ENCODE measurements around the gene ABAT.
A peak's percentile ranks its signal among the peaks of the same experiment; 100 is the strongest.

ABAT gene

DNA sequence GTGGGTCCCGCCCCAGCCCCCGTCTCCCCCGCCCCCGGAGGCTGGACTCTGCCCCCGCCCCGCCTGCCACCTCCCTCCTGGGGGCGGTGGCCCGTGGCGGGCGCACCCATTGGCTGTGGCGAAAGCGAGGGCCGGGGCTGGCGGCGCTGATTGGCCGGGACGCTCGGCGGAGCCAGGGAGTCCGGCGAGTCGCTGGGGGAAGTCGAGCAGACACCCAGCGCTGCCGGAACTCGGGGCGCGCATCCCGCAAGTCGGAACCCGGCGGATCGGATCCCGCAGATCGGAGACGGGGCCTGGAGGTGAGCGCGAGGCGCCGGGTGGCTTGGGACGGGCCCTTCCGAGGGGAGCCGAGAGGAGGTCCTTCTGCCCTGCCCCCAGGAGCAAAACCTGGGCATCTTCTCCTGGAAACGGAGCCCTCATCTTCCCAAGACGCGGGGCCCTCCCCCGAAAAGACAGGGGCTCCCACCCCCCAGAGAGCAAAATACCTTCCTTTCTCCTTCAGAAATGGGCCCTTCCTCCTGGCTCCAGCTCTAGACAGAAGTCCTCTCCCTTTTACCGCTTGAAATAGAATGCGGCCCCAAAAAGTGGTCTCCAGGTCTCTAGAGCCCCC lies at the start of gene ABAT:
Gene ABAT, plus strand, starts transcription at position 205 of the 610 bp plus-strand sequence. CDS start 61,123 bp downstream, outside the sequence.
- H3K4me1 Mint-ChIP-seq (ENCODE audit: low read depth) = peaks cover 13% of the 10 kb centered on the region
- peaks cover 3% of the 10 kb centered on the region for H3K27me3 Mint-ChIP-seq (ENCODE audit: low read depth)
- no peaks in the 10 kb centered on the region for H3K36me3 Mint-ChIP-seq (ENCODE audit: low read depth)
- peak within 1 kb of the TSS; percentile 94 for H3K27ac Mint-ChIP-seq
- peak within 1 kb of the TSS; percentile 94 for H3K4me3 Mint-ChIP-seq
- peak; percentile 92 for DNase-seq (ENCODE audit: low spot score)
- no peaks in the 10 kb centered on the region for H3K9me3 Mint-ChIP-seq

DNA sequence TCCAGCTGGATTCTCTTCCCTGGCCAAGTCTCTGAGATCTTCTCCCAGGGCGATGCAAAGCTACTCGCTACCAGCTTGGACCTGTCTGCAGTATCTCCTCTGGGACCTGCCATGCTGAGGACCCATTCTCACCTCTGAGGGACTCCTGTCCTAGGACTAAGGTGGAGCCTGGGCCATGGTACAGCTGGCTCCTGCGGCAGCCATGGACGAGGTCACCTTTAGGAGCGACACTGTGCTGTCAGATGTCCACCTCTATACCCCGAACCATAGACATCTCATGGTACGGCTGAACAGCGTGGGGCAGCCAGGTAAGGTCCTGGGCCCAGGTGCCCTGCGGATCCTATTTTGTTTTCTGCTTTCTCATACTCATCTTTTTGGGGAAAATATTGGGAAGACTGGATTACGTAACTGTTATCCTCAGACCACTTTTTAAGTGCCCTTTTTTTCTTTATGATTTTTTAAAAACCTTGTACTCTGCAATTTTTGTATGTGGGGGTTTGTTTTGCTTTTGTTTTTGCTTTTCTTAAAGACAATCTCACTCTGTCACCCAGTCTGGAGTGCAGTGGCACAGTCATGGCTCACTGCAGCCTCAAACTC lies 48.8 kb upstream of the ABAT start:
- no peaks in the 10 kb centered on the region for H3K27me3 Mint-ChIP-seq (ENCODE audit: low read depth)
- H3K4me1 Mint-ChIP-seq (ENCODE audit: low read depth) = peaks cover 11% of the 10 kb centered on the region
- H3K9me3 Mint-ChIP-seq = no peaks in the 10 kb centered on the region
- no peak overlapping the region for H3K4me3 Mint-ChIP-seq
- no peak overlapping the region for H3K27ac Mint-ChIP-seq
- DNase-seq (ENCODE audit: low spot score) = no peak
- H3K36me3 Mint-ChIP-seq (ENCODE audit: low read depth) = peaks cover 38% of the 10 kb centered on the region

DNA sequence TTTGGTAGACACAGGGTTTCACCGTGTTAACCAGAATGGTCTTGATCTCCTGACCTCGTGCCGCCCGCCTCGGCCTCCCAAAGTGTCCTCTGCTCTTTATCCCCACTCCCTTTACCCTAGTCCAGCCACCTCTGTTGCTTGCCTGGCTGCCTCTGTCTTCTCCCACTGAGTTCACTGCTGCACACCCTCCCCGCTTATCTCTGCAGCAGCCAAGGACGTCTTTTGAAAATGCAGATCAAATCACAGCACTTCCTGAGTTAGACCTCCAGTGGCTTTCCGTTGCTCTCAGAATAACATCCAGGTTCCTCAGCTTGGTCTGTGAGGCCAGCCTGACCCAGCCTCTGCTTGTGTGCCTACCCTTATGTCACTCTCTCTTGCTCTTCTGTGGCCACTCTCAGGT lies 47.5 kb upstream of the ABAT start:
- Mint-ChIP-seq H3K27ac (no peak overlapping the region), H3K36me3 (ENCODE audit: low read depth) (peaks cover 45% of the 10 kb centered on the region)

DNA sequence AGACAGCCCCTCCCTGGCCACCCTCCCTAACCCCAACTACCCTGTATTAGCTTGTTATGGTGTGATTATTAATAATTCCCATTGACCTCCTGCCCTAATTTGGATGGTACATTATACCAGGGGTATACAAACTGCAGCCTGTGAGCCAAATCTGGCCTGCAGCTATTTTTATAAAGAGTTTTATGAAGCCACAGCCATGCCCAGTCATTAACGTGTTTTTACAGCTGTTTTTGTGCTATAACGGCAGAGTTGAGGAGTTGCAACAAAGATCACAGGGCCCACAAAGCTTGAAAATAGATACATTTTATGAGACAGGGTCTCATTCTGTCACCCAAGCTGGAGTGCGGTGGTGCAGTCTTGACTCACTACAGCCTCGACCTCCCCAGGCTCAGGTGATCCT lies 47.0 kb upstream of the ABAT start:
- no peak overlapping the region for H3K4me3 Mint-ChIP-seq
- H3K36me3 Mint-ChIP-seq (ENCODE audit: low read depth) = peaks cover 46% of the 10 kb centered on the region
- peaks cover 8% of the 10 kb centered on the region for H3K4me1 Mint-ChIP-seq (ENCODE audit: low read depth)
- DNase-seq (ENCODE audit: low spot score) = no peak
- H3K27me3 Mint-ChIP-seq (ENCODE audit: low read depth) = no peaks in the 10 kb centered on the region
- no peaks in the 10 kb centered on the region for H3K9me3 Mint-ChIP-seq
- no peak overlapping the region for H3K27ac Mint-ChIP-seq

More for the DNA sequence above, 47.5 kb upstream of the ABAT start:
- Mint-ChIP-seq H3K4me1 (ENCODE audit: low read depth) (peaks cover 11% of the 10 kb centered on the region), H3K4me3 (no peak overlapping the region), H3K9me3 (no peaks in the 10 kb centered on the region), H3K27me3 (ENCODE audit: low read depth) (no peaks in the 10 kb centered on the region)
- no peak for DNase-seq (ENCODE audit: low spot score)

DNA sequence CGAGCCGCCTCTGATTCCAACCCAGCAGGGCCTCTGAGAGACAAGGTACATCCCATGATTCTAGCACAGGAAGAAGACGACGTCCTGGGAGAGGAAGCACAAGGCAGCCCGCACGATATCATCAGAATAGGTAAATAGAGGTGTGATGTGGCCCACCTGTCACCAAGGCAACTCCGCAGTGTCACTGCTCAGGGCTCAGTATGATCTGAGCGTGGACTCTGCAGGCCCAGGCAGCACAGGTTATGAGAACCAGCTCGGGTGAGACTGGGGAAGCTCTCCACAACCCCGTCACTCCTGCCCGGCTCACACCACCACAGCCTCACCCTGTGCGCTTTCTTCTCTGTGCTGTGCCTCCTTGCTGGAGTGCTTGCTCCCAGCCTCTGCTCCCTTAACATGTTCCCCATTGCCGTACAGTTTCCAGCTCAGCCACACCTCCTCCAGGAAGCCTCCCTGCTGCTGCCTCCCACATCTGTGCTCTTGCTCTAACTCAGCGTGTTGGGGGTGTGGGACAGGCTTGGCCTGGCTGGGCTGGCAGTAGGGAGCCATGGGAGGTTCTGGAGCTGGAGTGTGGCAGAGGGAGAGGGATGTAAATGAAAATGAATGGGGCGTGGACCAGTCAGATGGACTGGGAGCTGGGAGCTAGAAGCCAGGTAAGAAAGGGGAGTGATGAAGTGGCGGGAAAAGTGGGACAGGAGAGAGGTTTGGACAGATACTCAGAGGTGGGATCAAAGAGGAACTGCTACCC lies 45.3 kb upstream of the ABAT start:
- Mint-ChIP-seq H3K9me3 (no peaks in the 10 kb centered on the region), H3K27ac (no peak overlapping the region), H3K36me3 (ENCODE audit: low read depth) (peaks cover 52% of the 10 kb centered on the region), H3K4me3 (no peak overlapping the region), H3K4me1 (ENCODE audit: low read depth) (peaks cover 7% of the 10 kb centered on the region), H3K27me3 (ENCODE audit: low read depth) (no peaks in the 10 kb centered on the region)
- no peak for DNase-seq (ENCODE audit: low spot score)

DNA sequence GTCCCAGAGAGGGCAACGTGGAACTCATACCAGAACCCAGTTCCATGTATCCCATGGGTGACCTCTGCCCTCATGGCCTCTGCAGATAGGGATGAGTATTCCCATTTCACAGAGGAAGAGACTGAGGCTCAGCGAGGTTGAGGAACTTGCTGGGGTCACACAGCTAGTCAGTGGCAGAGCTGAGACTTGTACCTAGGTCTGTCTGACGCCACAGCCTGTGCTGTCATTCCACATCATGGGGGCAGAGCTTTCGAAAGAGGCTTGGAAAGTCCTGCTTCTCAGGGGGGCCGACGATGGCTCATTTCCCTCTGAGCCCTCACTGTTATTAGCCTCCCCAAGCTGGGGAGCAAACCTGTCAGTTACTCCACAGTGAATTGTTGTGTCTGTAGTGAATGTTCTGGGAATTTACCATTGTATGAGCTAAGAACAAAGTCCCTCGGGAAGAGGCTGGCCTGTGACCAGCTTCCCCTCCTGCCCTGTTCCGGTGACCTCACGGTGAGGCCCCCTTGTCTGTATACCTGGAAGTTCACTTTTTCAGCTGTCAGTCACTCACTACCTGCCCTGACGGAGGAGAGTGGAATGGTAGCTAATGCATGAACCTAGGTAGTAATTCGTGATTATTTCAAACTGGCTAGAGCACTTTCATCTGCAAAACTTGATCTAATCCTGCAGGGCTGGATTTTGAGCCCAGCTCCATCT lies 44.0 kb upstream of the ABAT start:
- H3K27me3 Mint-ChIP-seq (ENCODE audit: low read depth) = no peaks in the 10 kb centered on the region
- no peak overlapping the region for H3K4me3 Mint-ChIP-seq
- peaks cover 60% of the 10 kb centered on the region for H3K36me3 Mint-ChIP-seq (ENCODE audit: low read depth)
- H3K4me1 Mint-ChIP-seq (ENCODE audit: low read depth) = peaks cover 7% of the 10 kb centered on the region
- no peak overlapping the region for H3K27ac Mint-ChIP-seq
- no peak for DNase-seq (ENCODE audit: low spot score)
- no peaks in the 10 kb centered on the region for H3K9me3 Mint-ChIP-seq

DNA sequence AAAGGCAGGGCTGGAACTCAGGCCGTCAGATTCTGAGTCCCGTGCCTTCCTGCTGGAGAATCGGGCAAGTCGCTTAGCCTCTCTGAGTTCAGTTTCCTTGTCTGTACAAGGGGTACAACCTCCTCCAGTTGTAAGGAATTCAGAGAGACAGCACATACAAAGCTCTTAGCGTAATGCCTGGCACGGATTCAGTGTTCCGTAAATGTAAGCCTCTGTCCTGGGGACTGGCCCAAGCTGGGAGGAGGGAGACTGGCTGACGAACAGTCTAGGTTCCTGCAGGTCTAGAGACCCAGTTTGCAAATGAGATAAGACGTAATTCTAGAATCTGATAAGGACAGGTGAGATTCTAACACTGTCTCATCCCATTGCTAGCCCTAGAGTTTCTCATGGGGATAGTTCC lies 43.0 kb upstream of the ABAT start:
- Mint-ChIP-seq H3K36me3 (ENCODE audit: low read depth) (peaks cover 53% of the 10 kb centered on the region), H3K27me3 (ENCODE audit: low read depth) (no peaks in the 10 kb centered on the region), H3K27ac (no peak overlapping the region), H3K9me3 (no peaks in the 10 kb centered on the region), H3K4me3 (no peak overlapping the region), H3K4me1 (ENCODE audit: low read depth) (peaks cover 7% of the 10 kb centered on the region)
- DNase-seq (ENCODE audit: low spot score) = no peak

DNA sequence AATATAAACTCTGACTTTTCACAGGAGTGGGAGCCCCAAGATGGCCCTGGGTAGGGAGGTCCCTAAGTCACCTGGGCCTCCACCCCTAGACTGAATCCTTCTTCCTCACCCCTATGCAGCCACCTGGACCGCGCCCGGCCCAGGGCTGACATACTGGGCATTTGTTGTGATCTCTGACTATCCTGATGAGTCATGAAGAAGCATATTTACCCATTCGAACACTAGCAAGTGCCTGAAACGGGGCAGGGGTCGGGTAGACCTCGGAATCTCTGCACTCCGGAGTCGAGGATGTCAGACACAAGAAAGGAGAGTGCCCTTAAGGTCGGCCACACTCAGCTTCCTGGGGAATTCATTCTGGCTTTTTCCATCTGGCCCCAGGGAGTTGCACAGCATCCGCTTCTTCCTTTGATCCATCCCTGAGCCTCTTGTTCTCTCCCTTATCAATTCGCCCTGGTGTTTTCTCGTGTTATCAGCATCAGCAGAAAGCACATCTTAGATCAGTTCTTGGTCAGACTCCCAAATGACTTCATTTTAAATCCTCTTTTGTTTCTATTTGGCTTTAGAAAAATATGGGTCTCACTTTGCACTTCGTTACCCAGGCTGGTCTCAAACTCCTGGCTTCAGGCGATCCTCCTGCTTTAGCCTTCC lies 42.5 kb upstream of the ABAT start:
- no peaks in the 10 kb centered on the region for H3K27me3 Mint-ChIP-seq (ENCODE audit: low read depth)
- H3K9me3 Mint-ChIP-seq = no peaks in the 10 kb centered on the region
- H3K27ac Mint-ChIP-seq = no peak overlapping the region
- no peak overlapping the region for H3K4me3 Mint-ChIP-seq
- H3K4me1 Mint-ChIP-seq (ENCODE audit: low read depth) = peaks cover 6% of the 10 kb centered on the region
- peaks cover 54% of the 10 kb centered on the region for H3K36me3 Mint-ChIP-seq (ENCODE audit: low read depth)
- DNase-seq (ENCODE audit: low spot score) = no peak

DNA sequence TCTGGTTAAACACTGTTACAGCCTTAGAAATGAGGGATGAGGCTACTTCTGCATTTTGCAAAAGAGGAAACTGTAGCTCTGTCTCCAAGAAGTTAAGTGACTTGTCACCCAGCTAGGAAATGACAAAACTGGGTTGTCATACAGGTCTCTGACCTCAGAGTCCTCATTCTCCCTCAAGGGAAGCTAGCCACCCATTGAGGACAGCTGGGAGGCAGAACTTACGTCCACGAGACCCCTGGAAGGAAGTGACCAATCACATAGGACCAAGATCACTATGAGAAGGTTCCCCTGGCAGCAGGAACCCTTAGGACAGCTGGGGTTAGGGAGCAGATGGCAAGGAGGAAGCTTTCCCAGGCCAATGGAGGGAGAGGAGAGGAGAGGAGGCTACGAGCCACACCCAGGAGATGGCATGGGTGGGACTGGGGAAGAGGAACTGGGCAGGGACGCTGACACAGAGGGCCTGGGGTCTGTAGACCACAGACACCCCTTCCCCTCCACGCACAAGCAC lies 41.7 kb upstream of the ABAT start:
- Mint-ChIP-seq H3K27me3 (ENCODE audit: low read depth) (no peaks in the 10 kb centered on the region), H3K9me3 (no peaks in the 10 kb centered on the region), H3K4me3 (no peak overlapping the region), H3K36me3 (ENCODE audit: low read depth) (peaks cover 47% of the 10 kb centered on the region), H3K27ac (no peak overlapping the region), H3K4me1 (ENCODE audit: low read depth) (peaks cover 4% of the 10 kb centered on the region)
- DNase-seq (ENCODE audit: low spot score) = no peak

DNA sequence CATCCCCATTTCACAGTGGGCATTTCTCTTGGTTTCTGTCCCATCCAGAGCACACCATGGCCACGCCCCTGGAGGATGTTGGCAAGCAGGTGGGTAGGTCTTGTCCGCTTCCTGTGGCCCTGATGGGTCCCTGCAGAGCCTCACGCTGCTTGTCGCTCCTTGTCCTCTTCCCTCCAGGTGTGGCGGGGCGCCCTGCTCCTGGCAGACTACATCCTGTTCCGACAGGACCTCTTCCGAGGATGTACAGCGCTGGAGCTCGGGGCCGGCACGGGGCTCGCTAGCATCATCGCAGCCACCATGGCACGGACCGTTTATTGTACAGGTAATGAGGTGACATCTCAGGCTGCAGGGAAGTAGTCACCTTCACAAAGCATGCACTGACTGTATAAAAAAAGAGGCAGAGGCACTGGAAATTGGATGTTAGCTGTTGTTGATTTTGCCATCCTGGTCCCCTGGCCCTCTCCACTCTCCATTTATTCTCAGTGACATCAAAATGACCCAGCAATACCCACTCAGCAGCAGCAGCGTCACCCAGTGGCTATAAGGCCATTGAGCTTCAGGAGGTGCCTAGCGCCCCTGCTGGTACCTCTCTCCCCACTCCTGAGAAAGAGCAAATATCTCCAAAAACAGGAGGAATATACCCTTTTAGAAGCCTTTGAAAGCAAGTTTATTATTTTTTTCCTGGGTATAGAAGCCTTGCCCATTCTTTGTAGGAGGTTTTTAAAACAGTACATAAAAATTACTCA lies 39.3 kb upstream of the ABAT start:
- Mint-ChIP-seq H3K4me3 (no peak overlapping the region), H3K27ac (no peak overlapping the region), H3K27me3 (ENCODE audit: low read depth) (no peaks in the 10 kb centered on the region), H3K4me1 (ENCODE audit: low read depth) (no peaks in the 10 kb centered on the region), H3K36me3 (ENCODE audit: low read depth) (peaks cover 39% of the 10 kb centered on the region), H3K9me3 (no peaks in the 10 kb centered on the region)
- no peak for DNase-seq (ENCODE audit: low spot score)

DNA sequence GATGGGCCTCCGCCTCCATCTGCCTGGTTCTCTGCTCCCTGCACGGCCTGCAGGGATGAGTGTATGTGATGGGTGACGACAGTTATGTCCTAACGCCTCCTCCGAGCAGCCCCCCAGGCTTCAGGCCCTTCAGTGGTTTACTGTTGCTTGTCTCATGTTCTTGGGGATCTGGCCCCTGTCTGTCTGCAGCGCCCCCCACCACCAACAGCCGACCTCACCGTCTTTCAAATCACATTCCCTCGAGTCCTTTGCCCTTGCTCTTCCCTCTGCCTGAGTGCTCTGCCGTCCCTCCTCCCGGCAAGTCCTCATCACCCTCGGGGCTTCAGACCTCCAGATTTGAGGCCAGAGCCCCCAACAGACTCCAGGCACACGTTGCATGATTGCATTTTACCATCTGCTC lies 34.7 kb upstream of the ABAT start:
- H3K36me3 Mint-ChIP-seq (ENCODE audit: low read depth) = peaks cover 54% of the 10 kb centered on the region
- H3K4me1 Mint-ChIP-seq (ENCODE audit: low read depth) = peaks cover 1% of the 10 kb centered on the region
- no peak overlapping the region for H3K27ac Mint-ChIP-seq

DNA sequence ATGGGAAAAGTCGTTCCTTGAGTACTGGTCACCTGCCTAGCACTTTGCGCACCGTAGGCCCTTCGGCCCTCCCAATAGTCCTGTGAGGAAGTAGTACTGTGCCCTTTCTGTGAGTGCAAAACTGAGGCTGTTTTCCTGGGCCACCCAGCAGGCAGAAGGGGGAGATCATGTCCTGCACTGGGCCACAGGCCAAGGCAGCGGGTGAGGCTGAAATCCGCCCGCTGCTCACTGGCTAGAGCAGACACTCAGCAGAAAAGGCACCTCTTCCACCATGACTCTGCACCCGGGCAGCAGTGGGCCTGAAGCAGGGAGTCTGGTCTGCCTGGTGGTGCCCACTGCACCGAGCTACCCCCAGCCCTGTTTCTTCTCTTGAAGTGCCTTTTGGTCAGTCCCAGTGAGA lies 32.7 kb upstream of the ABAT start:
- Mint-ChIP-seq H3K9me3 (no peaks in the 10 kb centered on the region), H3K36me3 (ENCODE audit: low read depth) (peaks cover 57% of the 10 kb centered on the region)

More for the DNA sequence above, 34.7 kb upstream of the ABAT start:
- H3K9me3 Mint-ChIP-seq = no peaks in the 10 kb centered on the region
- no peak overlapping the region for H3K4me3 Mint-ChIP-seq
- H3K27me3 Mint-ChIP-seq (ENCODE audit: low read depth) = no peaks in the 10 kb centered on the region
- no peak for DNase-seq (ENCODE audit: low spot score)

DNA sequence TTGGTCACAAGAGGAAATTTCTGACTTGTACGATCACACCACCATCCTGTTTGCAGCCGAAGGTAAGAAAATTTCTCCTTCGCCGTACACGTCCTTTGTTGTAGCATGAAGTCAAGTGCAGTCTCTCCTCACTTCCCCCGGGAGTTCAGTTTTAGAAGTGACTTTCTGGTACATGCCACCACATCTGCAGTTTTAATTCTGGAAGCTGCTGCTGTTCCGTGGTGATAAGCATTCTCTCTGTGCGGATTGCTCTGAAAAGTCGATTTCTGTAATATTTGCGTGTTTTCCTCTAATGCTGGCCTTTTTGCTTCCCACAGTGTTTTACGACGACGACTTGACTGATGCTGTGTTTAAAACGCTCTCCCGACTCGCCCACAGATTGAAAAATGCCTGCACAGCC lies 32.3 kb upstream of the ABAT start:
- H3K36me3 Mint-ChIP-seq (ENCODE audit: low read depth) = peaks cover 62% of the 10 kb centered on the region
- no peaks in the 10 kb centered on the region for H3K27me3 Mint-ChIP-seq (ENCODE audit: low read depth)
- H3K27ac Mint-ChIP-seq = no peak overlapping the region

More for the DNA sequence above, 32.7 kb upstream of the ABAT start:
- Mint-ChIP-seq H3K4me3 (no peak overlapping the region), H3K27me3 (ENCODE audit: low read depth) (no peaks in the 10 kb centered on the region), H3K4me1 (ENCODE audit: low read depth) (peaks cover 10% of the 10 kb centered on the region), H3K27ac (no peak overlapping the region)
- DNase-seq (ENCODE audit: low spot score) = no peak

More for the DNA sequence above, 32.3 kb upstream of the ABAT start:
- Mint-ChIP-seq H3K9me3 (no peaks in the 10 kb centered on the region), H3K4me1 (ENCODE audit: low read depth) (peaks cover 10% of the 10 kb centered on the region), H3K4me3 (no peak overlapping the region)
- no peak for DNase-seq (ENCODE audit: low spot score)

All from T-helper 2 cell treated with Interferon-gamma antibody and Interleukin-4, amounts not matched to agents 5 μg/mL and 100 μg/mL, for 36 hours (primary cell).